ENCODE measurements around the gene COQ8A. TPM values are rescaled to one million over a fixed set of nuclear protein-coding genes. Genes with fewer than 3 reads are reported as not detected.

COQ8A gene
- total and polyA plus RNA-seq, 2 experiments from 2014 or later, result 45.1 to 59.7 TPM

DNA sequence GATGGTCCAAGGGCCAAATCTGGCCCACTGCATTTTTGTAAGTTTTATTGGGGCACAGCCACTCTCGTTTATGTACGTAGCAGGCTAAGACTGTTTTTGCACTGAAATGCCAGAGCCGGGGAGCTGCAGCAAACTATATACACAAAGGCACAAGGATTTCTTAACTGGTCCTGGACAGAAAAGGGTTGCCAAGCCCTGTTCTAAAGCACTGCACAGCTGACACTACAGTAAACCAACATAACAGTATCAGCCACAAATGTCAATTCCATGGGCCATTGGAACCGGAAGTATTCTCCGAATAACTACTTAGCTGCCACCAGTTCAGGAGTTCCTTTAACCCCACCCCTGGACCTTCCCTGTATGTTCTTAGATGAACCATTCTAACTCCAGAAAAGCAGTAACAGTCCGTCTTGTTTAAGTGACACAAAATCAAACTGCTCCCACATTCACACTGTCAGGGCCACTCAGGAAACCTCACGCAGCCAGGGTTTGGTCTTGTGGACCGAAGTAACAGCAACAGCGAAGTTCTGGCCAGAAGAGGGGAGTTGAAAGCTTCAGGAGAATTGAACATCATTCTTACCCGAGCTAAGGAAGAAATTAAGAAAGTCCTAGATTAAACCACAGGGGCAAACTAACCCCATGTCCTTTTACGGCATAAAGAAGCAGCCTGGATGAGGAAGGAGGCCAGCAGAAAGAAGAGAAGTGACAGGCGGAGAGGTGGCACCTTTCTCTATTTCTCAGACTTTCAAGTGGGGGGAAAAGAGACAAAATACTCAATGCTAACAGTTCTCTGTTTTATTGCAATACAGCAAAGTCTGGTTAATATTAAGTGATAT lies 49.2 kb downstream of the COQ8A start:
- TF ChIP-seq, protein P1, sequence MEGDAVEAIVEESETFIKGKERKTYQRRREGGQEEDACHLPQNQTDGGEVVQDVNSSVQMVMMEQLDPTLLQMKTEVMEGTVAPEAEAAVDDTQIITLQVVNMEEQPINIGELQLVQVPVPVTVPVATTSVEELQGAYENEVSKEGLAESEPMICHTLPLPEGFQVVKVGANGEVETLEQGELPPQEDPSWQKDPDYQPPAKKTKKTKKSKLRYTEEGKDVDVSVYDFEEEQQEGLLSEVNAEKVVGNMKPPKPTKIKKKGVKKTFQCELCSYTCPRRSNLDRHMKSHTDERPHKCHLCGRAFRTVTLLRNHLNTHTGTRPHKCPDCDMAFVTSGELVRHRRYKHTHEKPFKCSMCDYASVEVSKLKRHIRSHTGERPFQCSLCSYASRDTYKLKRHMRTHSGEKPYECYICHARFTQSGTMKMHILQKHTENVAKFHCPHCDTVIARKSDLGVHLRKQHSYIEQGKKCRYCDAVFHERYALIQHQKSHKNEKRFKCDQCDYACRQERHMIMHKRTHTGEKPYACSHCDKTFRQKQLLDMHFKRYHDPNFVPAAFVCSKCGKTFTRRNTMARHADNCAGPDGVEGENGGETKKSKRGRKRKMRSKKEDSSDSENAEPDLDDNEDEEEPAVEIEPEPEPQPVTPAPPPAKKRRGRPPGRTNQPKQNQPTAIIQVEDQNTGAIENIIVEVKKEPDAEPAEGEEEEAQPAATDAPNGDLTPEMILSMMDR (IDR thresholded peaks at IDR 0.05; ENCODE audit: low read depth, low read length), result no peak
- Histone ChIP-seq H3K36me3 (no peaks in the 10 kb centered on the region), H3K4me3 (no peak overlapping the region)

DNA sequence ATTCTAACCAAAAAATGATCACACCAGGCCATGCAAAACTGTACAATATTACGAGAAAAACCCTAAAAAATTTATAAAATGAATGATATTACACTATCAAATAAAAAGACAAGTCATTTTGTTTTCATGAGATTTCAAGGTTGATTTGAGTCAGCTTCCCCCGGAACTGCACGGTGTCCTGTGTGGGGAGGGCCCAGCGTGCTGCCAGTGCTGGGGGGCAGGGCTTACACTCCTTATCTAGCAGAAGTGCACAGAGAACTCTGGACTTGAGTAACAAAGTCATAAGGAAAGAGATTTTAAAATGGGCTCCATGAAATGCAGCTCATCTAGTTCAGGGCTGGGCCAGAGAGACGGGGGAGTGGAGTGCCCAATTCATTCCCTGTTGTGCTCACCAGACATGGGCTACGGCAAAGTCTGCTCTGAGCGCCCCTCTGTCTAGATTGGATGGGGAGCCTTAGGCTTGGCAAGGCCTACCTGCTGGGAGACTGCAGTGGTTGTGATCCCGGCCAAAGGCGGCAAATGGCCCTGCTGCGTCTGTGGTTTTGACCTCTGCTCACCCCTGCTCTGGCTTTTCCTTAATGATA lies 50.1 kb downstream of the COQ8A start:
- TF ChIP-seq, protein P1 (IDR thresholded peaks at IDR 0.05; ENCODE audit: low read depth, low read length), result no peak
- Histone ChIP-seq H3K27ac (peak overlapping the region; percentile 85), H3K9me3 (ENCODE audit: low read depth) (no peaks in the 10 kb centered on the region), H3K36me3 (no peaks in the 10 kb centered on the region), H3K27me3 (no peaks in the 10 kb centered on the region), H3K4me1 (ENCODE audit: low read depth) (peaks cover 74% of the 10 kb centered on the region), H3K4me3 (no peak overlapping the region)
- DNase-seq (ENCODE audit: low read depth in 1 of 2, low spot score in 1 of 2), result peak in 1 of 2 donors; percentile 59

More for the DNA sequence above, 49.2 kb downstream of the COQ8A start:
- no peaks in the 10 kb centered on the region for H3K27me3 ChIP-seq
- peaks cover 76% of the 10 kb centered on the region for H3K4me1 ChIP-seq (ENCODE audit: low read depth)
- no peaks in the 10 kb centered on the region for H3K9me3 ChIP-seq (ENCODE audit: low read depth)
- DNase-seq (ENCODE audit: low read depth in 1 of 2, low spot score in 1 of 2), result no peak
- peak overlapping the region; percentile 85 for H3K27ac ChIP-seq

DNA sequence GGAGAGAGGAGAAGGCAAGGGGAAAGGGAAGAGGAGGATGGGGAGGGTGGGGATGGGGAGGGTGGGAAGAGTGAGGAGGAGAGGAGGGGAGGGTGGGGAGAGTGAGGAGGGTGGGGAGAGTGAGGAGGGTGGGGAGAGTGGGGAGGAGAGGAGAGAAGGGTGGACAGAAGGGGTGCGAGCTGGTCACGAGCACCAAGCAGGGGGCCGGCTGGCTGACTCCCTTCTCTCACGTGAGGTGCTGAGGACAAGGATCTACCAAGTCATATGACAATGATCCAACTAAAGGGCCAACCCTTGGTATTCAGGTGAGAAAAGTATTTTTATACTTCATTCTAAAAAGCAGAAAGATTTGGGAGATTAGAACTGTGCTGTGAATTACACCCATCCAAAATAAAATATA lies 51.8 kb downstream of the COQ8A start:
- Histone ChIP-seq H3K4me1 (ENCODE audit: low read depth) (peaks cover 77% of the 10 kb centered on the region), H3K27ac (no peak overlapping the region), H3K9me3 (ENCODE audit: low read depth) (no peaks in the 10 kb centered on the region), H3K4me3 (no peak overlapping the region), H3K36me3 (no peaks in the 10 kb centered on the region), H3K27me3 (no peaks in the 10 kb centered on the region)
- DNase-seq (ENCODE audit: low read depth in 1 of 2, low spot score in 1 of 2), result no peak
- TF ChIP-seq, protein P1 (IDR thresholded peaks at IDR 0.05; ENCODE audit: low read depth, low read length), result no peak

GRCh38 chr1:226993814-226994585 lies 53.9 kb downstream of the COQ8A start:
- H3K27ac ChIP-seq, result peak overlapping the region; percentile 83
- no peak overlapping the region for H3K4me3 ChIP-seq
- H3K4me1 ChIP-seq (ENCODE audit: low read depth), result peaks cover 58% of the 10 kb centered on the region
- H3K9me3 ChIP-seq (ENCODE audit: low read depth), result no peaks in the 10 kb centered on the region
- peak in 1 of 2 donors; percentile 79 for DNase-seq (ENCODE audit: low read depth in 1 of 2, low spot score in 1 of 2)
- H3K27me3 ChIP-seq, result no peaks in the 10 kb centered on the region
- no peaks in the 10 kb centered on the region for H3K36me3 ChIP-seq
- TF ChIP-seq, protein P1 (IDR thresholded peaks at IDR 0.05; ENCODE audit: low read depth, low read length), result no peak

- no peak overlapping the region for H3K4me3 ChIP-seq
- H3K36me3 ChIP-seq, result no peaks in the 10 kb centered on the region
- H3K27me3 ChIP-seq, result no peaks in the 10 kb centered on the region
- DNase-seq (ENCODE audit: low read depth in 1 of 2, low spot score in 1 of 2), result no peak
- peaks cover 51% of the 10 kb centered on the region for H3K4me1 ChIP-seq (ENCODE audit: low read depth)
- H3K27ac ChIP-seq, result peak overlapping the region; percentile 83
- H3K9me3 ChIP-seq (ENCODE audit: low read depth), result no peaks in the 10 kb centered on the region
- TF ChIP-seq, protein P1 (IDR thresholded peaks at IDR 0.05; ENCODE audit: low read depth, low read length), result no peak
These were observed 54.7 kb downstream of the COQ8A start for GRCh38 chr1:226994586-226995364.

Measured in cardiac muscle cell (in vitro differentiated cells and primary cell).